K562 (cell line): ENCODE results near the gene SNAPC2. TPM values are rescaled to one million over a fixed set of nuclear protein-coding genes. Genes with fewer than 3 reads are reported as not detected.

ENCODE experiments used
- ARID1B ChIP-seq: fragments of 450-650 bp; IDR thresholded peaks from 2 replicates; pipeline ENCODE4 v1.6.1; 2016; ENCODE audit warnings: antibody characterized with exemption, mild to moderate bottlenecking, inconsistent platforms
- ARNT ChIP-seq, 2 experiments: fragments of 450-650 bp; IDR thresholded peaks; 2 replicates each; pipeline ENCODE4 v1.6.1; 2016; ENCODE audit warnings: mild to moderate bottlenecking in 1 of 2
- DIDO1 ChIP-seq: fragments of 450-650 bp; IDR thresholded peaks from 2 replicates; pipeline ENCODE4 v1.6.1; 2016; ENCODE audit warnings: low read depth, missing biosample characterization, missing genetic modification characterization
- EGR1 ChIP-seq: fragments of 450-650 bp; conservative IDR thresholded peaks from 2 replicates; pipeline ENCODE4 v1.6.1; 2017; ENCODE audit warnings: mild to moderate bottlenecking
- EHMT2 ChIP-seq: fragments of 450-650 bp; IDR thresholded peaks from 2 replicates; pipeline ENCODE4 v1.6.1; 2018; ENCODE audit warnings: antibody characterized with exemption
- ETS2 ChIP-seq: IDR thresholded peaks from 2 replicates; pipeline ENCODE4 v1.6.1; 2016; ENCODE audit warnings: borderline replicate concordance, missing genetic modification characterization, mild to moderate bottlenecking, moderate library complexity, missing compliant biosample characterization; ENCODE audit not compliant: poor library complexity, severe bottlenecking
- HDAC6 ChIP-seq: IDR thresholded peaks from 2 replicates; pipeline ENCODE4 v1.6.1; 2012; ENCODE audit warnings: low read depth, mild to moderate bottlenecking, control low read depth, inconsistent platforms, low read length, moderate library complexity
- HNRNPUL1 ChIP-seq: fragments of 200-400 bp; formaldehyde crosslinking; IDR thresholded peaks from 2 replicates; pipeline ENCODE4 v1.6.1; 2017; ENCODE audit warnings: low read length
- KLF1 ChIP-seq: fragments of 450-650 bp; IDR thresholded peaks from 2 replicates; pipeline ENCODE4 v1.6.1; 2016; ENCODE audit warnings: missing genetic modification characterization, missing compliant biosample characterization
- PHB2 ChIP-seq: fragments of 450-650 bp; IDR thresholded peaks from 2 replicates; pipeline ENCODE4 v1.6.1; 2017; ENCODE audit warnings: low read depth
- RAD51 ChIP-seq: fragments of 450-650 bp; IDR thresholded peaks from 2 replicates; pipeline ENCODE4 v1.7.1; 2016; ENCODE audit warnings: low read depth, mild to moderate bottlenecking, borderline replicate concordance
- SLC30A9 ChIP-seq: fragments of 250-450 bp; sonication (Bioruptor Pico); IDR thresholded peaks from 2 replicates; pipeline ENCODE4 v1.8.0; 2022; ENCODE audit warnings: mild to moderate bottlenecking, moderate library complexity
- SMAD3 ChIP-seq: fragments of 450-650 bp; formaldehyde crosslinking; conservative IDR thresholded peaks from 2 replicates; pipeline ENCODE4 v1.4.0; 2020; ENCODE audit warnings: mild to moderate bottlenecking
- ZBTB1 ChIP-seq: sonication (generic); formaldehyde crosslinking; IDR thresholded peaks from 2 replicates; pipeline ENCODE4 v1.8.1; 2023; ENCODE audit warnings: missing genetic modification reagents, low read depth, mild to moderate bottlenecking, borderline replicate concordance
- ZNF212 ChIP-seq: fragments of 450-650 bp; formaldehyde crosslinking; IDR thresholded peaks from 2 replicates; pipeline ENCODE4 v1.4.0; 2020; ENCODE audit warnings: mild to moderate bottlenecking
- ZNF354B ChIP-seq: fragments of 250-450 bp; sonication (Bioruptor Pico); IDR thresholded peaks from 2 replicates; pipeline ENCODE4 v1.4.0; 2020
- ZNF41 ChIP-seq: fragments of 250-450 bp; sonication (Bioruptor Pico); conservative IDR thresholded peaks from 2 replicates; pipeline ENCODE4 v1.4.0; 2020; ENCODE audit warnings: mild to moderate bottlenecking
- ZNF696 ChIP-seq: fragments of 250-450 bp; sonication (Bioruptor Pico); conservative IDR thresholded peaks from 2 replicates; pipeline ENCODE4 v1.4.0; 2020; ENCODE audit warnings: mild to moderate bottlenecking, moderate library complexity
- polyA plus RNA-seq, 8 experiments: library from polyadenylated mRNA; depleted of rRNA in 4 of 8; stranded (reverse) in 5 of 8; unstranded in 3 of 8; fragments of >200 nt; fragmentation: Nextera tagmentation in 2 of 8; fragmentation: Illumina TruSeq in 1 of 8; extraction: Ambion mirVana in 2 of 8; extraction: Trizol in 1 of 8; gene quantifications; 2 replicates each; pipeline versions ENCODE4 v1.2.1 to v1.2.3, GENCODE V29; 2011 to 2014; ENCODE audit warnings: inconsistent platforms in 1 of 8, missing spikeins in 1 of 8
- total RNA-seq, 7 experiments: library from RNA; depleted of rRNA in 6 of 7; stranded (reverse); fragments of >200 nt in 6 of 7; fragmentation: Illumina TruSeq in 2 of 7; extraction: Trizol in 2 of 7; gene quantifications; 2 replicates each; pipeline versions ENCODE4 v1.2.1 to v1.2.3, GENCODE V29; 2011 to 2021; ENCODE audit warnings: low replicate concordance in 1 of 7
- TF ChIP-seq, protein P1 (sequence below), 2 experiments: fragments of 450-650 bp in 1 of 2; sonication (generic) in 1 of 2; formaldehyde crosslinking in 1 of 2; IDR thresholded peaks in 1 of 2; conservative IDR thresholded peaks in 1 of 2; 2 replicates each; pipeline versions ENCODE4 v1.6.1 to v1.8.1; 2016 to 2023; ENCODE audit warnings: mild to moderate bottlenecking in 2 of 2, moderate library complexity in 2 of 2, inconsistent platforms in 1 of 2, missing genetic modification reagents in 1 of 2
- TF ChIP-seq, protein P2 (sequence below): fragments of 450-650 bp; IDR thresholded peaks from 2 replicates; pipeline ENCODE4 v1.6.1; 2016; ENCODE audit warnings: low read depth

SNAPC2 gene
- total and polyA plus RNA-seq, 9 of the 15 experiments (the other 6 are each of a cell fraction or from before 2014, with no cell fraction given), result 0.59 to 45.1 (median 15.3) TPM

DNA sequence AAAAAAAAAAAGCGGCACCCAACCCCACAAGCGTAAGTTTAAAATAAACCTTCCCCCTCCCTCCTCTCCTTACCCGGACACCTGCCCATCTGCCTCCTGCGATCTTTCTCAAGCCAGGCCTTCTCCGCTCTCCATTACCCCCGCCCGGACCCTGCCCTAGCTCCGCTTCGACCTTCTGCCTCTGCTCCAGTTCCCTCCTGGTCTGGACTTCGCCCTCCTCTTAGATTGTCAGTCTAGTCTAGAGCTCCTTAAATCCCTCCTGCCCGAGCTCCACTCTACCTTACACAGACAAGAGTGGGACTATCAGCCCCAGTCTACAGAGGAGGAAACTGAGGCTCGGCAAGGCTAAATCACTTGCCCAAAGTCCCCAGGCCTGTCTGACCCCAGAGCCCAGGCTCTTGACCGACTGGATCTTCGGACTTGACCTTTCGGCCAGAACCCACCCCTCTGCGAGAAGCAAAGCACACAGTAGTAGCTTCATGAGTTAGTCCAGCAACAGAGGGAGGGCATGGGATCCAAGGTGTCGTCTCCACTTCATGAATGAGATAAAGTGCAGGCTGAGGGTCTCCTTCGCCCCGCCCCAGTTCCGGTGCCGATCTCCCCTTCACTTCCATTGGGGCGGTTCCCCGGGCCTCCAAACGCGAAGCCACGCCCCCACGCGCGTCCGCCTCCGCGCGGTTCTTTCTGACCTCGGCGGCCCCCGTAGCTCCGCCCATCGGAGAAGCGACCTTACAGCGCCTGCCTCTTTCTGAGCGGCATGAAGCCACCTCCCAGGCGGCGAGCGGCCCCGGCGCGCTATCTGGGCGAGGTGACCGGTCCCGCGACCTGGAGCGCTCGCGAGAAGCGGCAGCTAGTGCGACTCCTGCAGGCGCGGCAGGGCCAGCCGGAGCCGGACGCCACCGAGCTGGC lies at the start of gene SNAPC2 (continued):
- TF ChIP-seq ARNT (IDR thresholded peaks at IDR 0.05) (no peak), ZBTB1 (CRISPR knock-in tag) (no peak), EGR1 (peak; percentile 90), RAD51 (no peak), ETS2 (tag) (no peak), EHMT2 (no peak), ZNF354B (CRISPR knock-in tag) (no peak), ZNF41 (CRISPR knock-in tag) (no peak), ARID1B (no peak), ZNF212 (CRISPR knock-in tag) (no peak), SLC30A9 (CRISPR knock-in tag) (no peak), SMAD3 (CRISPR knock-in tag) (no peak), DIDO1 (tag) (0 out of 2 replicates have a peak, but pooled peaks have one; percentile 27), PHB2 (no peak), HNRNPUL1 (no peak), HDAC6 (no peak), KLF1 (tag) (no peak), ZNF696 (CRISPR knock-in tag) (no peak)
- TF ChIP-seq, protein P1, sequence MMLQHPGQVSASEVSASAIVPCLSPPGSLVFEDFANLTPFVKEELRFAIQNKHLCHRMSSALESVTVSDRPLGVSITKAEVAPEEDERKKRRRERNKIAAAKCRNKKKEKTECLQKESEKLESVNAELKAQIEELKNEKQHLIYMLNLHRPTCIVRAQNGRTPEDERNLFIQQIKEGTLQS (IDR thresholded peaks at IDR 0.05), result no peak
- TF ChIP-seq, protein P1 (CRISPR knock-in tag; conservative IDR thresholded peaks at IDR 0.05), result 0 out of 2 replicates have a peak, but pooled peaks have one; percentile 32
- TF ChIP-seq, protein P2, sequence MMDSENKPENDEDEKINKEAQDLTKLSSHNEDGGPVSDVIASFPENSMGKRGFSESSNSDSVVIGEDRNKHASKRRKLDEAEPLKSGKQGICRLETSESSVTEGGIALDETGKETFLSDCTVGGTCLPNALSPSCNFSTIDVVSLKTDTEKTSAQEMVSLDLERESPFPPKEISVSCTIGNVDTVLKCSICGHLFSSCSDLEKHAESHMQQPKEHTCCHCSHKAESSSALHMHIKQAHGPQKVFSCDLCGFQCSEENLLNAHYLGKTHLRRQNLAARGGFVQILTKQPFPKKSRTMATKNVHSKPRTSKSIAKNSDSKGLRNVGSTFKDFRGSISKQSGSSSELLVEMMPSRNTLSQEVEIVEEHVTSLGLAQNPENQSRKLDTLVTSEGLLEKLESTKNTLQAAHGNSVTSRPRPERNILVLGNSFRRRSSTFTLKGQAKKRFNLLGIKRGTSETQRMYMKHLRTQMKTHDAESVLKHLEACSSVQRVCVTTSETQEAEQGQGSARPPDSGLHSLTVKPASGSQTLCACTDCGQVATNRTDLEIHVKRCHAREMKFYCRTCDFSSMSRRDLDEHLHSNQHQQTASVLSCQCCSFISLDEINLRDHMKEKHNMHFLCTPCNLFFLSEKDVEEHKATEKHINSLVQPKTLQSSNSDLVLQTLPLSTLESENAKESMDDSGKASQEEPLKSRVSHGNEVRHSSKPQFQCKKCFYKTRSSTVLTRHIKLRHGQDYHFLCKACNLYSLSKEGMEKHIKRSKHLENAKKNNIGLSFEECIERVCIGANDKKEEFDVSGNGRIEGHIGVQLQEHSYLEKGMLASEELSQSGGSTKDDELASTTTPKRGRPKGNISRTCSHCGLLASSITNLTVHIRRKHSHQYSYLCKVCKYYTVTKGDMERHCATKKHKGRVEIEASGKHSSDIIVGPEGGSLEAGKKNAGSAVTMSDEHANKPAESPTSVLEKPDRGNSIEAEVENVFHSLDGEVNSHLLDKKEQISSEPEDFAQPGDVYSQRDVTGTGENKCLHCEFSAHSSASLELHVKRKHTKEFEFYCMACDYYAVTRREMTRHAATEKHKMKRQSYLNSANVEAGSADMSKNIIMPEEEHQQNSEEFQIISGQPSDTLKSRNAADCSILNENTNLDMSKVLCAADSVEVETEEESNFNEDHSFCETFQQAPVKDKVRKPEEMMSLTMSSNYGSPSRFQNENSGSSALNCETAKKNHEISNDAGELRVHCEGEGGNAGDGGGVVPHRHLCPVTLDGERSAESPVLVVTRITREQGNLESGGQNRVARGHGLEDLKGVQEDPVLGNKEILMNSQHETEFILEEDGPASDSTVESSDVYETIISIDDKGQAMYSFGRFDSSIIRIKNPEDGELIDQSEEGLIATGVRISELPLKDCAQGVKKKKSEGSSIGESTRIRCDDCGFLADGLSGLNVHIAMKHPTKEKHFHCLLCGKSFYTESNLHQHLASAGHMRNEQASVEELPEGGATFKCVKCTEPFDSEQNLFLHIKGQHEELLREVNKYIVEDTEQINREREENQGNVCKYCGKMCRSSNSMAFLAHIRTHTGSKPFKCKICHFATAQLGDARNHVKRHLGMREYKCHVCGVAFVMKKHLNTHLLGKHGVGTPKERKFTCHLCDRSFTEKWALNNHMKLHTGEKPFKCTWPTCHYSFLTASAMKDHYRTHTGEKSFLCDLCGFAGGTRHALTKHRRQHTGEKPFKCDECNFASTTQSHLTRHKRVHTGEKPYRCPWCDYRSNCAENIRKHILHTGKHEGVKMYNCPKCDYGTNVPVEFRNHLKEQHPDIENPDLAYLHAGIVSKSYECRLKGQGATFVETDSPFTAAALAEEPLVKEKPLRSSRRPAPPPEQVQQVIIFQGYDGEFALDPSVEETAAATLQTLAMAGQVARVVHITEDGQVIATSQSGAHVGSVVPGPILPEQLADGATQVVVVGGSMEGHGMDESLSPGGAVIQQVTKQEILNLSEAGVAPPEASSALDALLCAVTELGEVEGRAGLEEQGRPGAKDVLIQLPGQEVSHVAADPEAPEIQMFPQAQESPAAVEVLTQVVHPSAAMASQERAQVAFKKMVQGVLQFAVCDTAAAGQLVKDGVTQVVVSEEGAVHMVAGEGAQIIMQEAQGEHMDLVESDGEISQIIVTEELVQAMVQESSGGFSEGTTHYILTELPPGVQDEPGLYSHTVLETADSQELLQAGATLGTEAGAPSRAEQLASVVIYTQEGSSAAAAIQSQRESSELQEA, result peak; percentile 96
